Measurements from ENCODE around the gene B3GAT1.
A peak's percentile ranks its signal among the peaks of the same experiment; 100 is the strongest.

The B3GAT1 gene

GRCh38 chr11:134332782-134333181 lies 79.3 kb downstream of the B3GAT1 start:
- DNase-seq = no peak

GRCh38 chr11:134332189-134332631 lies 79.8 kb downstream of the B3GAT1 start:
- DNase-seq = no peak

- peak in 1 of 2 experiments; percentile 54 for DNase-seq
Observed at GRCh38 chr11:134331354-134332188, 80.5 kb downstream of the B3GAT1 start, which contains the start of gene GLB1L2. TSS of gene GLB1L2 (plus strand) at chr11:134331988. CDS start at chr11:134332062, 74 bp downstream.

GRCh38 chr11:134330611-134331353 lies 81.3 kb downstream of the B3GAT1 start:
- no peak for DNase-seq

Measured in SW 1271 (cell line).